Measurements from ENCODE around the gene ZFYVE19.

ZFYVE19 gene

GRCh38 chr15:40807028-40807887 lies at the start of gene ZFYVE19, which contains the start of gene DNAJC17:
Gene ZFYVE19, plus strand, starts transcription at chr15:40807089. Its CDS starts 501 bp downstream, at chr15:40807590.
Gene DNAJC17, minus strand, starts transcription at chr15:40807473. Its CDS starts 27 bp downstream, at chr15:40807446.
- DNase-seq, result peak; percentile 98

GRCh38 chr15:40759961-40760360 lies 46.9 kb upstream of the ZFYVE19 start:
- no peak for DNase-seq

- DNase-seq, result no peak
Observed at GRCh38 chr15:40762919-40763800, 43.7 kb upstream of the ZFYVE19 start.

- peak; percentile 31 for DNase-seq
Observed at GRCh38 chr15:40763801-40764628, 42.9 kb upstream of the ZFYVE19 start, which contains the start of gene GCHFR. Gene GCHFR, plus strand, starts transcription at chr15:40764068. Its CDS starts 113 bp downstream, at chr15:40764181.

GRCh38 chr15:40764629-40765103 lies 42.2 kb upstream of the ZFYVE19 start:
- DNase-seq, result no peak

- DNase-seq, result no peak
Observed at GRCh38 chr15:40766194-40766815, 40.6 kb upstream of the ZFYVE19 start.

- no peak for DNase-seq
Observed at GRCh38 chr15:40766906-40767837, 39.7 kb upstream of the ZFYVE19 start.

GRCh38 chr15:40767838-40768500 lies 38.9 kb upstream of the ZFYVE19 start:
- DNase-seq, result no peak

GRCh38 chr15:40768521-40769273 lies 38.2 kb upstream of the ZFYVE19 start:
- no peak for DNase-seq

GRCh38 chr15:40769274-40770146 lies 37.4 kb upstream of the ZFYVE19 start, which contains the start of gene C15orf62:
Gene C15orf62, plus strand, starts transcription at chr15:40769980. Its CDS starts 516 bp downstream, at chr15:40770496.
- peak; percentile 27 for DNase-seq

GRCh38 chr15:40770147-40770721 lies 36.7 kb upstream of the ZFYVE19 start:
- DNase-seq, result no peak

GRCh38 chr15:40771242-40771641 lies 35.6 kb upstream of the ZFYVE19 start:
- no peak for DNase-seq

- DNase-seq, result no peak
Observed at GRCh38 chr15:40772014-40772413, 34.9 kb upstream of the ZFYVE19 start.

GRCh38 chr15:40773496-40773895 lies 33.4 kb upstream of the ZFYVE19 start:
- DNase-seq, result no peak

GRCh38 chr15:40773902-40774301 lies 33.0 kb upstream of the ZFYVE19 start:
- DNase-seq, result no peak

- no peak for DNase-seq
Observed at GRCh38 chr15:40775007-40775406, 31.9 kb upstream of the ZFYVE19 start.

- DNase-seq, result no peak
Observed at GRCh38 chr15:40775740-40776536, 31.0 kb upstream of the ZFYVE19 start.

All from midbrain (tissue), 1 donor.